ENCODE measurements around the gene CTSD. TPM values are rescaled to one million over a fixed set of nuclear protein-coding genes. Genes with fewer than 3 reads are reported as not detected.
"Not testable (repeated sequence)": the region's sequence is repeated elsewhere in the genome, so short reads cannot be mapped to it uniquely, and the experiment has no call there.

The CTSD gene
- total RNA-seq, 1 donor from 2014 or later, result 318 TPM

GRCh38 chr11:1807264-1807995 is 43.7 kb upstream of the CTSD start:
- peaks cover 12% of the 10 kb centered on the region for H3K27me3 Mint-ChIP-seq
- peak; percentile 38 for TF ChIP-seq CTCF (conservative IDR thresholded peaks at IDR 0.05)
- no peak overlapping the region for H3K27ac Mint-ChIP-seq
- no peak overlapping the region for H3K4me3 Mint-ChIP-seq
- no peaks in the 10 kb centered on the region for H3K36me3 Mint-ChIP-seq
- no peaks in the 10 kb centered on the region for H3K4me1 Mint-ChIP-seq (ENCODE audit: unreplicated experiment)
- H3K9me3 Mint-ChIP-seq, result peaks cover 4% of the 10 kb centered on the region
- DNase-seq (ENCODE audit: extremely low spot score, unreplicated experiment), result no peak

DNA sequence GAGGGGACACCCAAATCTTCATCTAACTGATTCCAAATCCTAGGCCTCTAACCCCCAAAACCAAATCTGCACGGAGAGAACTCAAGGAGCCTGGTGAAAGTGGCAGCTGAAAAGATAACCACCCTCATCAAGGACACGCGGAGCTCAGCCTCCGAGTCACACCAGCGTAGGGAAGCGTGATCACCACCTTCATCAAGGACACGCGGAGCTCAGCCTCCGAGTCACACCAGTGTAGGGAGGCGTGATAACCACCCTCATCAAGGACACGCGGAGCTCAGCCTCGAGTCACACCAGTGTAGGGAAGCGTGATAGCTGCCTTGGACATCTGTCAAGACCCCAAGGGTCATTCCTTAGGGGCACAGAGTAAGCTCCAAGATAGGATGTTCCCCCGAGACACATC is 41.8 kb upstream of the CTSD start:
- Mint-ChIP-seq H3K9me3 (no peaks in the 10 kb centered on the region), H3K27me3 (peaks cover 10% of the 10 kb centered on the region), H3K36me3 (no peaks in the 10 kb centered on the region), H3K4me3 (no peak overlapping the region), H3K27ac (no peak overlapping the region), H3K4me1 (ENCODE audit: unreplicated experiment) (no peaks in the 10 kb centered on the region)
- TF ChIP-seq CTCF (conservative IDR thresholded peaks at IDR 0.05), result no peak
- no peak for DNase-seq (ENCODE audit: extremely low spot score, unreplicated experiment)

DNA sequence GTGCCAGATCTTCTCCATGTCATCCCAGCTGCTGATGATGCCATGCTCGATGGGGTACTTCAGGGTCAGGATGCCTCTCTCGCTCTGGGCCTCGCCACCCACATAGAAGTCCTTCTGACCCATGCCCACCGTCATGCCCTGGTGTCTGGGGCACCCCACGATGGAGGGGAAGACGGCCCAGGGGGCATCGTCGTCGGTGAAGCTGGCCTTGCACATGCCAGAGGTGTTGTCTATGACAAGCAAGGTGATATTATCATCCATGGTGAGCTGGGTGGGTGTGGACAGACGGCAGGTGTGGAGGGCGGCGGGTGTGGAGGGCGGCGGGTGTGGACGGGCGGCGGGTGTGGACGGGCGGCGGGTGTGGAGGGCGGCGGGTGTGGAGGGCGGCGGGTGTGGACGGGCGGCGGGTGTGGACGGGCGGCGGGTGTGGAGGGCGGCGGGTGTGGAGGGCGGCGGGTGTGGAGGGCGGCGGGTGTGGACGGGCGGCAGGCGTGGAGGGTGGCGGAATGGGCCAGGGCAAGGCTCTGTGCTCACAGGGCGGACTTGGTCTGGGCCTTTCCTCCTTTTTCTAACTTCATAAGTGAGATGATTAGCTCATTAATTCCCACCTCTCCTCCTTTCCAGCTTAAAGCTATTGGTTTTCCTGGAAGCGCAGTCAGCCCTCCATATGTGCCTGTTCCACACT is 40.2 kb upstream of the CTSD start:
- not testable (repeated sequence) for H3K4me3 Mint-ChIP-seq; DNase-seq (ENCODE audit: extremely low spot score, unreplicated experiment); H3K36me3 Mint-ChIP-seq; H3K9me3 Mint-ChIP-seq; H3K4me1 Mint-ChIP-seq (ENCODE audit: unreplicated experiment); H3K27me3 Mint-ChIP-seq; H3K27ac Mint-ChIP-seq

DNA sequence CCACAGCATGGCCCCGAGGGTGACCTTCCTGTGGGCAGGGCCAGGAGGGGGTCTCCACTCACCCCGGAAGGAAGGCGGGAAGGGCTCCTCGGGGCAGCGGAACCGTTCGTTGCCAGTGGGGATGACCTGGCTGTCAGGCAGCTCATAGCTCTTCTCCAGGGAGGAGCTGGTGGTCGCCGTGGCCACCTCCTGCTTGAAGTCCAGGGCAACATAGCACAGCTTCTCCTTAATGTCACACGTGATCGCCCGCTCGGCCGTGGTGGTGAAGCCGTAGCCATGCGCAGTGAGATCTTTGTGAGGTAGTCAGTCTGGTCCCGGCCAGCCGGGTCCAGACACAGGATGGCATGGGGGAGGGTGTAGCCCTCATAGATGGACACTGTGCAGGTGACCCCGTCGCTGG is 39.5 kb upstream of the CTSD start:
- Mint-ChIP-seq H3K4me3 (no peak overlapping the region), H3K36me3 (no peaks in the 10 kb centered on the region), H3K9me3 (no peaks in the 10 kb centered on the region), H3K4me1 (ENCODE audit: unreplicated experiment) (no peaks in the 10 kb centered on the region), H3K27me3 (peaks cover 11% of the 10 kb centered on the region), H3K27ac (no peak overlapping the region)
- no peak for TF ChIP-seq CTCF (conservative IDR thresholded peaks at IDR 0.05)
- DNase-seq (ENCODE audit: extremely low spot score, unreplicated experiment), result no peak

GRCh38 chr11:1797391-1798125 is 33.8 kb upstream of the CTSD start:
- TF ChIP-seq CTCF (conservative IDR thresholded peaks at IDR 0.05), result no peak
- no peaks in the 10 kb centered on the region for H3K36me3 Mint-ChIP-seq
- no peaks in the 10 kb centered on the region for H3K9me3 Mint-ChIP-seq
- no peak overlapping the region for H3K4me3 Mint-ChIP-seq
- peaks cover 8% of the 10 kb centered on the region for H3K4me1 Mint-ChIP-seq (ENCODE audit: unreplicated experiment)
- peaks cover 32% of the 10 kb centered on the region for H3K27me3 Mint-ChIP-seq
- DNase-seq (ENCODE audit: extremely low spot score, unreplicated experiment), result no peak
- no peak overlapping the region for H3K27ac Mint-ChIP-seq

Measured in type B pancreatic cell (in vitro differentiated cells).